GM19035 (cell line): ENCODE results near the gene ERO1A.

ENCODE experiments used
- ATAC-seq: cut with Tn5 transposase; IDR thresholded peaks from one replicate; pipeline ENCODE4 v1.9.1; 2021; ENCODE audit not compliant: unreplicated experiment

The ERO1A gene

DNA sequence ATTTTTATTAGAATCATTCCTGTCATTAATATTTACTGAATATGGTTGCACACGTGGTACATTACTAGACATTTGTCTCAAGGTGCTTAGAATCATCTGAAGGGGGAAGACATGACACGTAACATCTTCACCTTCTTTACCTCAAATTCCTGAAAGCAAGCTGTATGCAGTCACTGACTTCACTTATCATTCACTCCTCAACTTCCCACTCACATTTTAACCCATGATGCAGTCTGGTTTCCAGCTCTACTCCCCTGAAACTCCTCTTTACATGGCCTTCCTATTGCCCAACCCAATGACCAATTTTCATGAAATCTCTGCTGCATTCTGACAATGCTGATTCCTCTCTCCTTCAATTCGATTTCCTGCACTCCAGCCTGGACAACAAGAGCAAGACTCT lies 5.9 kb upstream of the ERO1A start:
- no peak for ATAC-seq

DNA sequence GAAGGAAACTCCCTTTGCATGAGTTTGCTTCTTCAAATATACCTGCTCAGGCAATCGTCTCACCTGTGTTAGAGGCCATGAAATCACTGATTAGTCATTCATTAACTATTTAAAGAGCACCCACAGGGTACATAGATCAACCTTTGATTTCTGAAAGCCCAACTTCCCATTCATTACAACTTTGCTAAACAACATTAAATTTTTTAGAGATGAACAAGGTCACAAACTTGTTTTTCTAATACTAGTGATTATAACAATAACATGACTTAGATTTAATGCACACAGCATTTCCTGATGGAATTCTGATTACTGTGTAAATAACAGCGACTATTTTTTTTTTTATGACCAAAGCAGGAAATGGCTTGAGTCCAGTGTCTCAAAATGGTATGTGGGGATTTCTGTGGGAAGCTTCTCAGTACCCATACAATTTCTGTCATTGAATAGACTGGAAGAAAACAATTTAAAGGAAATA lies 5.4 kb upstream of the ERO1A start:
- no peak for ATAC-seq

DNA sequence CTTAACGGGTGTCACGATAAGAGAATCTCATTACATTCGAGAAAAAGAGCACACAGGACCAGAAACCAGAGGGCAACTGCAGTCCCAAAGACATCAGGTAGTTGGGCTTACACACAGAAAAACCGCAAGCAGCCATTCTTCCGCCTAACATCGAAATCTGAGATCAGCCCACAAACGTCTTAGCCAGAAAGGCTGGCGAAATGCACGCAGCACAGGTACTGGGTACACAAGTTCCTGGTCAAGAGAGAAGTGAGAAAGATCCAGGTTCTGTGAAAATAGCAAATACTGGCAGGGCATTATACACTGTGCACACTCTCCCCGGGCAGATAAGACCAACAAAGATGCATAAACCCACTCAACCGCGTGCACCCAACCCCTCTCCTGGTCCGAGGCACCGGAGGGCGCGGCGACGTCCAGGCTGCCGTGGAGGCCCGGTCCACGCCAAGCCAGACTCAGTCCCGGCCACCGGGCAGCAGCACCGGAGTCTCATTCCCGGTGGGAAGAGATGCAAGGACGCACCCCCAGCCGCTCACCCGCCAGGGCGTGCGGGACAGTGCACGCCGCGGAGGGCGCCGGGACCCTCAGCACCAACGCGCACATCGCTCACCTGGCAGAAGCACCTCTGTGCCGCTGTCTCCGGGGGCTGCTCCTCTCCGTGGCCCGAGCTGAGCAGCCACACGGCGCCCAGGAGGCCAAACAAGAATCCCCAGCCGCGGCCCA lies 437 bp downstream of the ERO1A start:
- ATAC-seq, result peak; percentile 49

DNA sequence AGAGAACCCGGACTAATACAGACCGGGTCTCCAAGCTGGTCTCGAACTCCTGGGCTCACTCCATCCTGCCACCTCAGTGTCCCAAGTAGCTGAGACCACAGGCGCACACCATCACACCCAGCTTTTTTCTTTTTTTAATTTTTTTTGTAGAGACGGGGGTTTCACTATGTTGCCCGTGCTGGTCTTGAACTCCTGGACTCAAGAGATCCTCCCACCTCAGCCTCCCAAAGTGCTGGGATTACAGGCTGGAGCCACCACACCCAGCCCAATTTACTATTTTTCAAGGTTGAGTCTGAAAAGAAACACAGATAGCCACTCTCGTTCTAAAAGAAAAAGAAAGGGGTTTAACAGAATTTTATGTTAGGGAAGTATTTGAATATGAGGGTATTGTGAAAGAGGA lies 1.8 kb downstream of the ERO1A start:
- no peak for ATAC-seq

DNA sequence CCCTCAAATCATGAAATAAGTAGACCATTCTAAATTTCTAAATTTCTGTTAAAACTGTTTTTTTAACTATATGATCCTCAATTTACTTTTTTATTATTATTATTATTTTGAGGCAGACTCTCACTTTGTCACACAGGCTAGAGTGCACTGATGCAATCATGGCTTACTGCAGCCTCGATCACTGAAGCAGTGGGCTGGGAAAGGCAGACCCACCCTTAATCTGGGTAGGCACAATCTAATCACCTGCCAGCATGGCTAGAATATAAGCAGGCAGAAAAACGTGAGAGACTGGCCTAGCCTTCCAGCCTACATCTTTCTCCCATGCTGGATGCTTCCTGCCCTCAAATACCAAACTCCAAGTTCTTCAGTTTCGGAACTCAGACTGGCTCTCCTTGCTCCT lies 2.3 kb downstream of the ERO1A start:
- no peak for ATAC-seq

DNA sequence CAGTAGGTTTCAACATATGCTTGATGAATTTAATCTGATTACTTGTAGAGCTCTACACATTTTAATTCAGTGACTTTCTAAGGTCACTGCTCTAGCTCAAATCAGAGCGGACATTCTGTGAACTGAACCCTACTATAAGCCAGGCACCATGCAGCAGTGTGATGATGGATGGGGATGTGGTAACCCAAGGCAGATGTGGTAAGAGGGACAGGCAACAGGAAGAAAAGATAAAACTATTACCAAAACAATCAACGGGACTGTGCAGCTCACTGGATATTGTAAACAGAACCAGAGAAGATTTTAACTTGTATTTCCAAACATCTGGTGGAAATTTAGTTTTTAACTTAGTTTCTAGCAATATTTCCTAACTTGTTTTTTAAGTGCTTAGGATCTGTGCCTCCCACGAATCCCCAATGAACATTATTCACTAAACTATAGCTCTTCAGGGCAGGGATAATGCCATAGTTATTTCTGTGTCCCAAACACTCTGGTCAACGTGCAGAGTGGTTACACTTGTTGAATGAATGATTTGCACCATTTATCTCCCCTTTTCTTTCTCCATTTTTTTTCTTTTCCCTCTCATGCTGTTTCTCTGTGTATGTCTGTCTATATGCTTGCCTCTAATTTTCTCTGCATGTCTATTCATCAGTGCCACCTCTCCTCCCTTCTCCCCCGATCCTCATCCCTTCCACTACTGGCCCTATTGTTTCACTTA lies 3.0 kb downstream of the ERO1A start:
- no peak for ATAC-seq

DNA sequence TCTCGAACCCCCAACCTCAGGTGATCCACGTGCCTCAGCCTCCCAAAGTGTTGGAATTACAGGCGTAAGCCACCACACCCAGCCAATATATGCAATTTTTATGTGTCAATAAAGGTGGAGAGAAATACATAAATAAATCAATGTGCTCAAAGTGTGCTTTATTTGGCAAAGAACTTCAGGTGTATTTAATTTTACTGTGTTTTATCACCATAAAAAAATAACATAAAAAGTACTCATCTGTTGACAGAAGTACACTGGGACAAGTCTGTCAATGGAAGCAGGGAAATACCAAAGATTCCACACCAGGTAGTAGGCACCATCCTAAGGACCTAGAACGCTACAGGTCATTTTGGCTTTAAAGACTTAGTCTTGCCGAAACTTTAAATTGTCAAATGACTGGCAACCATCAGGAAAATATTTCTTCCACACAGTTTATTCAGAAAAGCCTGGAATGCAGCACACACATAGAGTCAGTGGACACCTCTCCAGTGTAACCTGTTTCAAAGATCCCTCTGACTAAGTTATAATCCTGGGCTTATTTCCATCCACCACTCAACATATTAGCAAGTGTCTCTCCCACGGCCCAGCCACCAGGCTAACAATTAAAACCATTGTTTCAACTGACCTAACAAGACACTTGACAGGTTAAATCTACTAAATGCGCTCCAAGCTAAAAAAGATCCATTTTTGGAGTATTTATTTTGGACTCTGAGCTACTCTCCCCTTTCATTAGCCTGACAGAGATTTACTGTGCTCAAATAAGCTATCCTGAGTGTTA lies 4.2 kb downstream of the ERO1A start:
- ATAC-seq, result no peak

DNA sequence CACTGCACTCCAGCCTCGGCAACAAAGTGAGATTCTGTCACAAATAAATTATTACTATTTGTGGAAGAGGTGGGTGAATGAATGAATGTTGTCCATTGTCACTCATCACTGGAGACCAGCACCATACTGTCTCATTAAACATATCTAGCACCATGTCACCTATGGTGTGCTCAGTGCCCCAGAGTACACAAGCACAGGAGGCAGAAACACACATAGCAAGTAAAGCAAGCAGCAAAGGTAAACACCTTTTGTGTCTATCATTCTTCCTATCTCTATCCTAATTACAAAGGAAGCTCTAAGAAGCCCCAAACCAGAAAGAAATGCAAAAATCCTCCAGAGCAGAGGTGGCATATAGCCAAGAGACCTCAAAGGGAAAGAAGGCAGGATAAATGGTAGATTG lies 9.2 kb downstream of the ERO1A start:
- ATAC-seq, result no peak

DNA sequence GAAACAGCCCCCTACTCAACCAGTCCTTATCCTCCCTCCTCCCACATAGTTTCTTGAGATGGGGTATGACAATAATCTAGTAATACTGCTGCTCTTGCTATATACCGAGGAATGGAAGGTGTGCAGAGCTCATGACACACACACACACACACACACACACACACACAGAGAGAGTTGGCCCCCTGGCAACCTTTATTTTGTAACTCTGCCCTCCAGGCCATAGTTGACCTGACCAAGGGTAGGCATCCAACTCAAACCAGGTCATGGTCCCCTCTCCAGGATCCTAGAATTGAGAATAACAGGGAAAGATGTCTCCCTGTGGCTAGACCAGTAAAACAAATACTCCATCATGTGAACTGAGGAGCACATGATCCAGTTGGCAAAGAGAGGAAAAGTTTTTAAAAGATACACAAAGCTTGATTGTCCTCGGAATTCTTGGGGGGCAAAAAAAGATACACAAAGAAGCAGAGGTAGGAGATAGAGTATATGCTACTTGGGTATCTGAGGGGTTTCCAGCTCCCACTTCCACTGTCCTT lies 11.3 kb downstream of the ERO1A start:
- ATAC-seq, result no peak

DNA sequence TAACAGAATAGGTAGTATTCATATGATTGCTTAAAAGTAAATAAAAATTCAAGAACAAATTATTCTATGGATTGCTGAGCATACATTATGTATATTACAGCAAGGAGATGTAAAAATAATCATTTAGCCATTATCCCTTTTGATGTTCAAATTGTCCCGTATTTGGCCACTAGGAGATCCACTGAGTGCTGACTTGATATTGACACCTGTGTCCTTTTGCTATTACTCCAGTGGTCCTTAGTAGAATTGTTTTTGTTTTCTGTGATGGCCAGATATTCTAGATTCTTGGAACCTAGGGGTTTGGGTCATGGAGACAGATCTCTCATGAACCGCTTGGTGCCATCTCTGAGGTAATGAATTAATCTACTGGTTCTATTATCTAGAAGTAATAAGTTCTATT lies 16.8 kb downstream of the ERO1A start:
- no peak for ATAC-seq

DNA sequence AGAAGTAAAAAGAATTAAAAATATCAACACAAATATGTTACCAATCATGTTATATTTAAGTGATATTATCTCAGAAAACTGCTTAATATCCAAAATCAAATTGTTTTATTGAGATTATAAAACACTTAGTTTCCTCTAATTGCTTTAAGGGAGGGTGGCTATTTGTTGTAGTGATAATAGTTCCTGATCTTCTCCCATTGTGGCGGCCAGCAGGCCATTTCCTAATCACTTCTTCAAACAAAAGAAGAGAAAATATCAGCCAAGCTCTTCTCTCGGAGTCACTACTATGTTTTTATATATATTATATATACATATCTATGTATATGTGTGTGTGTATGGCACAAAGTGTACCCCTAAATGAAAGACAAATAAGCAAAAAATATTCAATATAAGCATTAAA lies 31.5 kb downstream of the ERO1A start:
- no peak for ATAC-seq

DNA sequence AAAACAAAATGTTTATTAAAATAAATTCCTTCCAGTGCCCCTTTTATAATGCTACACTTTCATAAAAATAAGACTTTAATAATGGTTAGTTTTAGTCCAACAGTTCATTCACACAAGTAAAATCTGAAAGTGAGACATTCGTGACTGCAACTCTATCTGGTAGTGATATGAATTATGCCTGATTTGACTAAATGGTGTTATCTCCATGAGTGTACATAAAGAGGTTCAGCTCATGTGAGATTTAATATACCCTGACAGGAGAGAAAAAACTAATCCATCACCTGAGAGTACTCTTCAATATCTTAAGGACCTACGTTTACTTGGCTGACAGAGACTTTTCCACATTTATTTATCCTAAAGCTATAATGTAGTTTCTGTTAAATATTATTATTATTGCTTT lies 34.0 kb downstream of the ERO1A start:
- ATAC-seq, result no peak

DNA sequence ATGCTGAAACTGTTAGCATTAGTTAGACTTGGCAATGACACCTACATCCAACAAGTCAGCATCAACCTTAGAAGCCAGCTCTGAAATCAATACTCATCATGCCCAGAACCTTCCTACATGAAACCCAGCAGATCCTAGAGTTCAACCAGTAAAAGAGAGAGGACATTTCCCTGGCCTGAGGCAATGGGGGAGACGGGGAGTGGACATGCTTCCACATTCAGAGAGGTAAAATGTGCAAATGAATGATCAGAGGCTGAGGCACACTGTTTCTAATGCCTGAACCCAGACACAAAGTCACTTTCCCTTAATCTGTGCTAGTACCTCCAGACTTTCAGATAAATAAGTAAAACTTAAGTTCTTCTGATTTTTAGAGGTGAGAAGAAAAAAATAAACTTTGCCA lies 34.5 kb downstream of the ERO1A start:
- ATAC-seq, result no peak

DNA sequence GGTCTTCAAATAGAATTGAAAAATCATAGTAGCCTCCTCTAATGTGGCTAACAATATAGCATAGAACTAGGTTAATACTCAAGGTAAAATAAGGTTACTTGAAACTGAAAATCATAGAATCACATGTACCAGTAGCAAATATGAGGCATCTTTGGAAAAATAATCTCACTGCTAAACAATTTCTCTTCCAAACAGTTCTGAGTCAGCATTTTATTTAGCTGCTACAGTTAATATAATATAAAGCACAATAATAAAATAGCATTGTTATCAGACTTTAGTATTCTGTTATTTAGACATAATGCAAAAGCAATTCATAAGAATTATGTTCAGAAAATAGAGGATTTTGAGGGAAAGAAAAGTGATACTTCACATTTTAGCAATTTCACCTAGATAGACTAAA lies 35.0 kb downstream of the ERO1A start:
- no peak for ATAC-seq

DNA sequence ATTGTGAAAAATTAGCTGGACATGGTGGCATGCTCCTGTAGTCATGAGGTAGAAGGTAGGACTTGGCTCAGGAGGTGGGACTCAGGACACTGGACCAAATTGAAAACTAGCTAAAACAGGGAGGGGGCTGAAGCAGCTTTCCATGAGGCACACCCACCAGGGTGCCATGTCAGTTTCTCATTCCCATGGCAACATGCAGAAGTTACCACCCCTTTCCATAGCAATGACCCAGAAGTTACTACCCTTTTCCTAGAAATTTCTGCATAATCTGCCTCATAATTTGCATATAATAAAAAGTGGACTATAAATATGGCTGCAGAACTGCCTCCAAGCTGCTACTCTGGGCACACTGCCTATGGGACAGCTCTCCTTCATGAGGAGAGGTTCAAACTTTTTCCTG lies 38.5 kb downstream of the ERO1A start:
- ATAC-seq, result no peak

DNA sequence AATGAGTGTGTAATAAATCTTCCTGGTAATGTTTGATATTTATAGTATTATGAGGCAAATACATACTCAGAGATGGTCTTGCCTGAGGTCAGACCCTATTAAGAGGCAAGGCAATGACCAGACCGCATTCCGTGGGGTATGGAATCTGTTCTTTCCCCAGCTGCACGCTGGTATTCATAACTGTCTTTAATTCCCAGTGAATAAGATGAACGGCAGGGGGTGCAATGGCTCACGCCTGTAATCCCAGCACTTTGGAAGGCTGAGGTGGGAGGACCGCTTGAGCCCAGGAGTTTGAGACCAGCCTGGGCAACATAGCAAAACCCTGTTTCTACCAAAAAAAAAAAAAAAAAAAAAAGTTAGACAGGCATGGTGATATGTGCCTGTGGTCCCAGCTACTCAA lies 44.6 kb downstream of the ERO1A start:
- ATAC-seq, result no peak

DNA sequence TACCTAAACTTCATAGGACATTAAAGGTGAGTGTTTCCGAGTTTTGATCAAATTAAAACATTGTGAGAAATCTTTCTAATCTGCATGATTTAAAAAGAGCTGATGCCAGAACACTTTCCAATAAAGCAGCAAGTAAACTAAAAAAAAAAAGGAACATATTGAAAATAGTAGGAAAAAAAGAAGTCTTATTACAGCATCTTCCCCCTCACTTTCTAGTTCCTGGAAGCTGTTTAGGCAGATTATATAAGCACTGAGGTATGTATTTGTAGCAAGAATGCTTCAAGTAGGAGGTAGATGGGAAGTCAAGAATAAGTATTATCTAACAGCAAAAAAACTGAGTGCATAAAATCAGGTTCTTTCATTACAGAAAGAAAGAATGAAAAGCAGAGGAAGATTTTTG lies 45.8 kb downstream of the ERO1A start:
- no peak for ATAC-seq

DNA sequence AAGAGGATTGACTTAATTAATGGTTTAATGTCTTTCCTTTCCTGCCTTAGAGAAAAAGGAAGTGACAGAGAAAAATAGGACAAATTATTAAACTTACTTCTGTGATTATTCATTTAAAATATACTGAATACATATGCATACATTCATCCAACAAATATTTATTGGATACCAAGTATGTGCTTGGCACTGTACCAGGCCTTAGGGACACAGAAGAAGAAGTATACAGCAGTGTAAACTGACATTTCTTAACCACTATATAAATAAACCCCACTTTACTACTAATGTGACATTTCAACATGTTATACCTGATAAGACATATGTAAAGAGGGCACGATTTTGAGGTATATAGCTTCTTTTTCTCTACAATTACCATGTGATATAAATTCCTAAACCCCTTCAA lies 53.6 kb downstream of the ERO1A start:
- no peak for ATAC-seq

DNA sequence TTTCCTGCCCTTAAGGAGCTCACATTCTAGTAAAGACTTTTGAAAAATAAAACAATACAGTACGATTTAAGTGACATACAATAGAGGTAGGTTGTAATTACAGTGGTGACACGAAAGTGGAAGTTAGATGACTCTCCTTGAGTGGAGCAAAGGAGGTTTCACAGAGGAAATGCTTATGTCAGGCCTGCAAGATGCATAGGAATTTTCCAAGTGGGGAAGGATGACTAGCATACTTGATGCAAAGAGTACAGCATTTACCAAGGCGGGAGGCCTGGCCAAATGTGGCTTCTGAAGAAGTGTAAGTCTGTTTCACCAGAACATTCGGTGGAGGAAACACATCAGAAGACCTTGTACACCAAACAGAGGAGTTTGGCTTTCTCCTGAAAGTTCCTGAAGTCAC lies 55.2 kb downstream of the ERO1A start:
- no peak for ATAC-seq

DNA sequence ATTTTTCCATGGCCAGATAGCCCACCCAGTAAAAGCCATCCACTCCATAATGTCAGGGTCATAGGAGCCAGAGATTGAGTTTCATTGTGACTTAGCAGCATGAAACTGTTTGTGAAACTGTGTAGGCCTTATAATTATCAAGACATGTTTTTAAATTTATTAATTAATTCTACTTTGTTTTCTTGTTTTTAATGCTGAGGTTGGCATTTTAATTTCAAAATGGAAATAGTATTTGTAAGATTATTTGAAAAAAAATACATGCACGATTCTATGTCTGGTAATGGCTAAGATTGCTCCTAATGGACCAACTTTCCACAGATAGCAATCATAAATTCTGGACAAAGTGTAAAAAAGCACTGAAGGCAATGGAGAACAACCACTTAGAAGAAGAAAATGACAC lies 75.7 kb downstream of the ERO1A start:
- ATAC-seq, result no peak

DNA sequence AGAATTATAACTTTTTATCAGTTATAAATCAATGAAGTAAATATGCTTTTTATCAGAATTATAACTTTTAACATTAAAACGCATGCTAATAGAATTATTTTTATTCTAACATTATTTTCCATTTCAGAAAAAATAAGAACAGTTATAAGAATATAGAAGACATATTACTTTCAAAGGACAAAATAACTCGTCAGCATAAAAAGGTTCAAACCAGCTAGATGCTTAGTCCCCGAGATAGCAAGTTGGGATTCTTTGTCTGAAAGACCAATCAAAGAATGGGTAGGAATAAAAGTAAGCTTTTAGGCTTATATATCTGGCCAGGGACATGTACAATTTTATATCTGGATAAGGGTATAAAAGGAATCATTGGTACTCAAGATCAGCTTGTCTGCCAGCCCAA lies 76.8 kb downstream of the ERO1A start:
- no peak for ATAC-seq

DNA sequence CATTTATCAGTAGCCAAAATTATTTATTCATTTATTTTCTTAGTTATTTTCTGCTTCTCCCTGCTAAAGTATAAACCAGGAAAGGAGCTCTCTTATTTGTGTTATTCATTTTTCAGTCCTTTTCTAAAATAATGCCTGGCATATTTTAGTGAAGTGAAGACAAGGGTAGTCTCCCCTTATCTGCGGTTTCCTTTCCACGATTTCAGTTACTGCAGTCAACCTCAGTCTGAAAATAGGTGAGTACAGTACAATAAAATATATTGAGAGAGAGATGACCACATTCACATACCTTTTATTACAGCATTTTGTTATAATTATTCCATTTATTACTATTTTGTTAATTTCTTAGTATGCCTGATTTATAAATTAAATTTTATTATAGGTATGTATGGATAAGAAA lies 85.2 kb downstream of the ERO1A start:
- no peak for ATAC-seq
